ENCODE measurements around the gene KCNJ3.

Gene KCNJ3

DNA sequence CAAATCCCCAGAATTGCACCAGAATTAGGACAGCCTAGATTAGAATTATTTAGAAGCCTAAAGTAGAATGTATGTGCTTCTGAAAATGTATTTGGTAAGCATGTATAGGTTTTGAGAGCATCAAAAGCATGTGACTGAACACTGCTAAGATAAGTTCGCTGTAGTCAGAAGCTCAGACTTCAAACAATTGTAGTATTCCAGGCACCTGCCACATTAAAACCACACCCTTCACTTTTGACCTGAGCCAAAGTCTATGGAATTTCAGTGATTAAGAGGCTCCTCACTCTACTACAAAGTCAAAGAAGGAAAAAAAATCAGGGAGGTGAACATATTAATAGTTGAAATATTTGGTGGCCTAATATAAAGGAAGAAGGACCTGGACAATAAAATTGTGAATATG is 8.2 kb downstream of the KCNJ3 start:
- no peak for DNase-seq (ENCODE audit: low spot score)

DNA sequence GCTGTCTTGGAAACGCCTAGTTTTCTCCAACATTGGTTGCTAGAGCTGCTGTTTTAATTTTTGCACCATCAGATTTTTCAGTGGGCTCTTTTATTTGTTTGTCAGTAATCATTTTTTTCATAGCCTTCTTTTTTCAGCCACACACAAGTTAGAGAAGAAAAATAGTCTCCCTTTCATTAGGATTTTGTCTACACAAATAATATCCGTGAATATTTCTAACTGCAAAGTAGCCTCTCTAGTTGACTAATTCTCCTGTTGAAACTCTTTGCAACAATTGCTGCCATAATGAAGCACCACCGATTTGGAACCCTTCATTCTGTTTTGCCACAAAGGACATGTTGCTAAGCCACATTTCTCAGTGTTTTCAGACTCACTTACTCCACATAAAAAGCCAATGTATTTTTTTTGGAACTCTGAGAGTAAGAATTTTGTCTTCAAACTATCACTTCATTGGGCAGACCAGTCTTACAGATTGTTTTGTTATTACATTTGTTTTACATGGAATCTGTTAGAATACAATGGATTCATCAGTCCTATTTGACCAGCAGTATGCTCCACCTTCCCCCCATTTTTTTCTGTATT is 9.6 kb downstream of the KCNJ3 start:
- no peak for DNase-seq (ENCODE audit: low spot score)

DNA sequence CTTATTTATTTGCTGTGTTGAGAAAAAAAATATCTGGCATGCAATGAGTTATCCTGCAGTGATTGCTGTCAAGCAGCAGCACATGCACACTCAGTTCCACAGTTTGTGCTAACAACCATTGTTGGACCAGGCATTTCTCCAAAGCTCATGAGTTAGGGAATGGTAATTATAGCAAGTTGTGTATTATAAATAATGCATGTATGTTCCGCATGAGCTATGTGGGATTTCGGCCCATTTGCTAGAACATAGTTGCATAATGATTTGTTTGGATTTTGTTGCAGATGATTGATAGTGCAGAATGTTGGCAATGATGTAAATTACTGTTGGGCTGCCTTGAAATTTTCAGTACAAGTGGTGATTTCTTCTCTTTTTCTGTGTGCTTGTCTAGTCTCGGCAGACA is 10.7 kb downstream of the KCNJ3 start:
- no peak for DNase-seq (ENCODE audit: low spot score)

DNA sequence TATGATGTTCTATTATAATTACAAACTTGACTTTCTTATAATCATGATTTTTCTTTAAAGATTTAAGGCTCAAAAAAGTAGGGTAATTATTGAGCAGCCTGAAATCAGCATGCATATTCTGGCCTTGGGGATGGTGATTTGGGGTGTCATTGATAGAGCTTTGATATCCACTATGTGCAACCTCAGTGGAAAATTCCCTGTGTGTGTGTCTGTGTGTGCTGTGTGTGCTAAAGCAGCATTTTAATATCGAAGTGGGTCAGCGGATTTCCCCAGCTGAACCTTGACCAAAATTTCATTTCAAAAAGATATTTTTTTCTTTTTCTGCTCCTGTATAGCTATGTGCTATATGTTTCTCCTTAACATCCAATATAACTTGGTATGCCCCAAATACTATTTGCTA is 11.6 kb downstream of the KCNJ3 start:
- no peak for DNase-seq (ENCODE audit: low spot score)

DNA sequence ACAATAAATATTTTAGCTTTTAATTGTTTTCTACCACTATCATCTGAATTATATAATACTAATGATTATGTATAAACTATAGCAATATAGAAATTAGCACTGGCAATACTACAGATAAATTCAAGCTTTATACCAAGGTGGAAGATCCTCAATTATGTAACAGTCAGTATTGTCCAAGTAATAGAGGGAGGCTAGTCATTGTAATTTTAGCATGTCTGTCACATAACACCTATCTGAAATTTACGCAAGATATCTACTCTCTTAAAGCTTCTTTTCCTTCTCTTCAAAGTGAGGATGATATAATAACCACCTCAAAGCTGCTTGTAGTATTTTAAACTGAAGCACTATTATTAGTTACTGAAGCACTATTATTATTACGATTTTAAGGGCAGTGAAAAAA is 12.2 kb downstream of the KCNJ3 start:
- no peak for DNase-seq (ENCODE audit: low spot score)

DNA sequence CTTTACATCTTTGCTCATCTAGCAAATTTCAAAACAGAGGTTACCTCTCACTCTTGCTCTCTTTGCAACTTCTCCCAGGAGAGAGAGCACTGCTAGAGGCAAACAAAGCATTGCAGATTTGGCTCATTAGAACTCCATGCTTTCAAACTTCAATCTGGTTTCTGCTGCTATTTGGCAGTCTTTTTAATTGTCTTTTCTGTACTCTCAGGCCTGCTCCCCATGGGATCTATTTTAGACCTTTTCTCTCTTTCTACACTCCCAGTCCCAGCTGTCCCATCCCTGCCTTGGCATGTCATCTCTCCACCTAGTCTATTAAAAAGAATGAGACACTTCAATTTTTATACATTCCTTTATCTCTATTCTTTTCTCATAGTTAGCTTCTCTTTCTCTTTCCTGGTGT is 15.2 kb downstream of the KCNJ3 start:
- DNase-seq (ENCODE audit: low spot score): no peak

DNA sequence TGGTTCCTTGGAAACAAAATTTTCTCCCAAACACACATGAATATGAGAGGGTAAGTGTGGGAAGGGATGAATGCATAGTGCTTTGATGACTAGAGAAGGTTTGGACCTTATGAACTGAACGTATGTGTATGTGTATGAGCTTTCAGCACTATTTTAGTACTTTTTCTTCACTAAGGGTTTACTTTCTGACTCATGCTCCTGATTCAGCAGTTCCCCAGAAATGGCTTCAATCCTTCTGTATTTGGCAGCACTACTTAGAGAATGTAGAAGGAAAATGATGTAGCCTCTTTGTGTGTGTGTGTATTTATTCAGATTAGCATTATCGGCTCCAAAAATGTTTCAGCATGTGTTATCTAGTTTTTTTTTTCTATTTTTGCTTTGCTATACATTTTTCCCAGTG is 22.2 kb downstream of the KCNJ3 start:
- DNase-seq (ENCODE audit: low spot score): no peak

DNA sequence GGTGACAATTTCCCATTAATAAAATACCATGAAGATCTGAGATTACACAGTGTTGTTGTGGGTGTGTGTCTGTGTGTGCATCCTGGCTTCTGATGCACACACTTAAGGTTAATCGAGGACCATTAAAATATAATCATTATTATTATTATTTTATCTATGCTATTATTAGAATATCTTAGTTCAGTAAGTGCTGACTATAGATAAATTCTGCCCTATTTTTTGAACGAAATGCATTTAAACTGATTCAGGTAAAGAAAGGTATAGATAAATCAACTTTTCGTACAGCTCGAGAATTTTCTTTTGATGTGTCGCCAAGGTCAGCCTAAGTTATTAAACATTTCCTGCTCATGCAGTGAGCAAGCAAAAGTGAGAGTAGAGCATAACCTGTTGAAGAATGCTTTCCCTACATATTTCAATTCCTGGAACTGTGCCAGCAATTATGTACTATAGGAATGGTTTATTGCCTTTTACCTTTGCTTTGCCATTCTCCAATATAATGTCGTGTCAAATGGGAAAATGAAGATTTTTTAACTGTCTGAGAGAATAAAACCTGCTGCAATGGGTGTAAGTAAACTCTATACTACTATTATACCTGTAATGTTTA is 25.8 kb downstream of the KCNJ3 start:
- no peak for DNase-seq (ENCODE audit: low spot score)

DNA sequence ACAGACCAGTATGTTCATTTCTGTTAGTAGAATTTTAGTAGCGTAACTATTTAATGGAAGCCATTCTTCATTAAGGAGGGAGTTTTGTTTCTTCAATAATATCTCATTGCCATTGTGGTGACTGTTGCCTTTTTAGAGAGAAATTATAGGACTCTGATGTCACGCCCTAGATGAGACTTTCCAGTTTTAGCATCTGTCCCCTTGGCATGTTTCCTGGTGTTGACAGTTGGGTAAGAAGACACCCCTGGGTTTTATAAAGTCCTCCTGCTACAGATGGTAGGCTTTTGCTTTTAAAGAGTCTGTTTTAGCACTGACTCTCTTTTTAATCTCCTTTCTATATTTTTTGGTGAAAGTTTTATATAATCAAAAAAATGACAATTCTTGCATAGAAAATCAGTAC is 41.9 kb downstream of the KCNJ3 start:
- no peak for DNase-seq (ENCODE audit: low spot score)

DNA sequence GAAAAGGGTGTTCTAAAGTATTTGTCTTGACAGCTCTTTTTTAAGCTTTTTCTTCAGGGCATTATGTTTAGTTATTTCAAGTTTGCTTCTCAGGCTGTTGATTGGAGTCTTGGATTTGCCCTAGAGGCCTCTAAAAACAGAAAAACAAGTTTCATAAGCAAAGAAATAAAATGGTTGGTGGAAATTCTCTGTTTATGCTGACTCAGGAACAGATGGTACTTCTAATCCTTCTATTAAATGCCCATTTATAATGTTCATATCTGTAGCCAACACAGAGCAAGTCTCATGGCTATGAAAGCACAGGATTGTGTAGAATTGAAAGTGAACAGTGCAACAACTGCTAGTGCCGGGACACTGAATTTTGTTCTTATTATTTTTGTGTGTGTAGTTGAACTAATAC is 60.4 kb downstream of the KCNJ3 start:
- no peak for DNase-seq (ENCODE audit: low spot score)

DNA sequence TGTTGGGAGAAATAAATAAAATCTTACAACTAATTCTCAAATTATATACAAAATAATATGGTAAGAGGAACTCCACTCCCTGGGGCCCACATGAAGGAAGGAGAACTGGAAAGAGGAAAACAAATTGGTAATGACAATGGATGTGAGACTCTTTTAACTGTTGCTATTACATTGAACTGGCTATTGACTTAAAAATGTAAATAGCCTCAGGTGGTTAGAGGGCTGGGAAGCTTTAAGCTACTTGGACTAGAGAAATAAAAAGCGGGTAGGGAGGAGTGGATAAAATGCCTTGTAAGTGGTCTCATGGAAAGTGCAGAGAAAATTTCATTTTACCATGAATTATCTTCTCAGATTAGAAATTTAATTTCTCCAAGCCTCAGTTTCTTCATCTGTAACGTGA is 64.1 kb downstream of the KCNJ3 start:
- DNase-seq (ENCODE audit: low spot score): no peak

DNA sequence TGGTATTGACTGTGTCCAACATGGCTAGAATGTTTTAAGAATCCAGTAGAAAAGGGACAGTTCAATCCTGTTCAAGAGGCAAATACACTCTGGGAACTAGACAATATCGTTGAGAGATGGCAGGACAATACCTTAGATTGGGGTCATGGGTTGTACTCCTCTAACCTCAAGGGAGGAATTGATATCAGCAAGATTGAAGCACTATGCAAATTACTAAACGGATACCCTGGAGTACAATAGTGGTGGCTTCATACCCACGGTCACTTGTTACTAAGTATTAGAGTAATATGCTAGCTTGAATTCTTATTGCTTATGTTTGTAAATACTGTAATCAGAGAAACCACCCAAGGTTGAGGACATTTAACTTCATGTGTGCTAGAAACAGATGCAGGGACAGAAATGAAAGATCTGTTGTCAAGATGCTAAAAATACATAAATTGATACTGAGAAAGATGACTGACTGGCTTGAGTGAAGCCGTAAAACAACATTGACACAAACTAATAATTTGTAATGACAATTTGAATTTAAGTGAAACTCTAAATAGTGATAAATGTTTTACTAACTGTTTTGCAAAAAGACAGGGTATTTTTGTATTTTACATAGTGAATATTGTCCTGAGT is 73.3 kb downstream of the KCNJ3 start:
- DNase-seq (ENCODE audit: low spot score): no peak

DNA sequence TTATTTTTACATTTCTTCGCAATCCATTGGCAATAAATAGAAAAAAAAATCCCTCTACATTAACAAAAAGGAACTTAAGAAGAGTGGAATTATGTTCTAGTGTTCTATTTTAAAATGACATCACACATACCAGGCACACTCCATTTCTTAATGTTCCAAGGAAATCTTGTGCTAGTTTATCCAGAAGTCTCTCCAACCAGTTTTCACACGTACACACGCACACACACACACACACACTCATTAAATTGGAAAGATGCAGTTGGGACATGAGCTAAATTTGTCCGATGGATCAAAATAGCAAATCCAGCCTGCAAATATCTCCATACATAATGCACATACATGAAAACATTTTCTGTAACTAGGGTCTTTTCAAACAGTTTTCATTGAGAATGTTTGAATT is 78.3 kb downstream of the KCNJ3 start:
- DNase-seq (ENCODE audit: low spot score): no peak

DNA sequence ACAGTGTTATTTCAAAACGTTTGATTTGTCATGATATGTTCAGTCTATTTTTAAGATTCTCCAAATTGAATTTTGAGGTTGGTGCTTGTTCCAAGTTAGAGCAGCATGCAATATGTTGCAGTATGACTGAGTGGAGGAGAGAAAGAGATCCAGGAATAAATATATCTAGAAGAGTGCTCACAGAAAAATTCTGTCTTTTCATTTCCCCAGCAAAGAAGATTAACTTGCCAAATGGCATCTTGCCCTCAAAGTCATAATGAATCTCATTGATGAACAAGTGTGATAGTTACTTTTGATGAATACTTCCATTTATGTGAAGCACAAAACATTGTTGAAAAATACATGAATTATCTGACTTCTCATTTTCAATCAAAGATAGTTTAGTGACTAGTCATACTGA is 95.9 kb downstream of the KCNJ3 start:
- no peak for DNase-seq (ENCODE audit: low spot score)

DNA sequence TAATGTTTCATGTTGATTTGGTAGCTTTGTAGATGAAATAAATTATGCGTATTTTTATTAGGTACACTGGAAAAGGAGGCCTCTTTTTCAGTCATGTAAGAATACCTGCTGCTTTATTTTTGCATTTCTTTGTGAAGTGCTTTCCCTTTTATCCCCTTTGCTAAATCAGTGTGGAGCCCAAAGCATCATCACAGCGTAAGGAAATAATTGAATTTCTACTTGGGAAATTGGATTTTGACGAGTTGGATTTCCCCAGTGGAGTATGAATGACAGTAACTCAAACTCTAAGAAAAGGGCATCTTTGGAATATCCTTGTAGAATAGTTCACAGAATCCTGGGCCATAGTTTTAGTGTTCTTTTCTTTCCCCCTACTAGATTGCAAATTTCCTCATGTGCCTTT is 97.2 kb downstream of the KCNJ3 start:
- DNase-seq (ENCODE audit: low spot score): no peak

DNA sequence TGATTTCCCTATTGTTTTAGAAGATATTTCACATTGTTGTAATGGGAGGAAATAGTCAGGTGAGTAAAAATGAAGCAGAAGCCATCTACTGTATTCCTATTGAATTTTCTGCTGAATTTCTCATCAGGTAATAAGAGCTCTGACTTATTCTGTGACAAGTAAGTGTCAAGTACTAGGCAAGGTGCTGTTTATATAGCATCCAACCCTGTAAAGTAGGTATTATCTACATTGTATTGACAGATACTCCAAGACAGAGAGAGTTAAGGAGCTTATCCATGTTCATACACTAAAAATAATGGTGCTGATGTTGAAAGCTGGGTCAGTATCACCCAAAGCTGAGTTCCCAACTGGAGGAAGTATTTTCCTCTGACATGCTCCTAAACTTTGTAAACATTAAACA is 106.0 kb downstream of the KCNJ3 start:
- no peak for DNase-seq (ENCODE audit: low spot score)

DNA sequence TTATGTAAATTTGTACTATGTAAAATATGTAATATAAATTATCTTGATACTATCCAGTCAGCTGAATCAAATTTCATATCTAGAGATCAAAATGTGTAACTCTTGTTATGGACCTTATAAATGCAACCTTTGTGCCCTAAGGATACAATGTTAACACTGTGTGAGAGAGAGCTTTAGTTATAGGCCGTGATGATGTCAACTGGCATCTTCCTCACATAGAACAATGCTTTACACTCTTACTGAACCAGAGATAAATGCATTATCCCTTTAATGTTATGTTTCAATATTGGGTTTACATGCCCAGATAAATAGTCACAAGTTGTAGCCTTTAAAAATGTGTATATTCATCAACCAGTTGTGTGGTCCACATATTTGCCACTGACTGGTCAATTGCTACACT is 115.1 kb downstream of the KCNJ3 start:
- no peak for DNase-seq (ENCODE audit: low spot score)

DNA sequence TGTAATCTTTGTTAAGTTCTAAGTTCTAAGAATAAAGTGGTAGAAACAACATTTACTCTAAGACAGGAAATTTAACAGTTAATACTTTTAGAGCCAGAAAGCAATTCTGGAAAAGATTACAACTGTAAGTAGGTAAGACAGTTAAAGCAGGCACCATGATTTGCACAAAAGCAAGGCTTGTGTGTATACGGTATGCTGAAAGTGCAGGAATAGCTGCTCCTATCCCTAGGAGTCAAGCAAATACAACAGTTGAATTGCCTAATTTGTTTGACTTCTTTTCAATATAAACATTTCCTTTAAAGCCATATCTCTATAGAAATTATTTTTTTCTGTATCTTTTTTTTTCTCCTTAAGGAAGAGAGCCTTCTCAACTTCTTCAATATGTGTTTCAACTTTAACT is 116.4 kb downstream of the KCNJ3 start:
- DNase-seq (ENCODE audit: low spot score): no peak

DNA sequence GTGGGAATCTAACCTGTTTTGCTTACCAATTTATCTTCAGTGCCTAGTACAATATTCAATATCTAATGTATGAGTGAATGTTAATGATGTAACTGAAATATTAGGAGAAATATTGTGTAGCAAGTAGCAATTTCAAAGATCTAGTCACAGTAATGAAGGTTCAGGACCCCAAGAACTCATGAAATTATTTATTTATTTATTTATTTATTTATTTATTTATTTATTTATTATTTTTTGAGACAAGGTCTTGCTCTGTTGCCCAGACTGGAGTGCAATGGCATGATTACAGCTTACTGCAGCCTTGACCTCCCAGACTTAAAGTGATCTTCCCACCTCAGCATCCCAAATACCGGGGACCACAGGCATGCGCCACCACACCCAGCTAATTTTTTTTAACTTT is 126.9 kb downstream of the KCNJ3 start:
- DNase-seq (ENCODE audit: low spot score): no peak

DNA sequence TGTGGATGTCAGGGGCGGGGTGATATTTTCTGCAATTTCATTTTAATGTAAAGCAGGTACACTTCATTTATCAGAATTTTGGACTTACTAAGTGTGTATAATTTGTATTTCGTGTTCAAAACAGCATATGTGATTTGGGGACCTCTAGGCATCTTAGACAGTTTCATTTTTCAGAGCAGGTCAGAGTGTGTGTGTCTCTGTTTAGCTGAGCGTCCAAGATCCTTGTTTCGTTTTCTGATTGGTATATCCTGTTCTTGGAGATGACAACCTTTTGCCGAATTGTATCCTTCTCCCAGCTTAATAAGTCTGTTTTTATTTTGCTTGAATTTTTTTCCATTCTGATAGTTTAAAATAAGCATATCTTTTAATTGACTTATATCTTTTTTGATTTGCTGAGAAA is 128.3 kb downstream of the KCNJ3 start:
- DNase-seq (ENCODE audit: low spot score): no peak

DNA sequence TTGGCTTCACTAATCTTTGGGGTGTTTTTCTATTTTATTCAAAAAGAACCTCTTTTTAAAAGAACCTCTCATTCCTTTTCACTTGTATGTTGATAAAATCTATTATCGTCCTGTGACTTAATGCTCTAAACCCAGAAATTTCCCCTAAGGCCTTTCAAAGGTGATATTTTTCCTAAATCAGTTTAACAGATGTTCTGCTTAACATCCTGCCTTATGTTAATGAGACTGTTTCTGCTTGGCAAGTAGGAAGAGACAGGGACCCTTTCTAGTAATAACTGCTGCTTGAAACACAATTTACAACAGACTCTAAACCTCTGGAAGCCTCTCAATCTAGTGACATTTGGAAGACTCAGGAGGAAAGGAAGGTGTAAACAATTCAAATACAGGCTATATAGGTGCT is 128.8 kb downstream of the KCNJ3 start:
- no peak for DNase-seq (ENCODE audit: low spot score)

DNA sequence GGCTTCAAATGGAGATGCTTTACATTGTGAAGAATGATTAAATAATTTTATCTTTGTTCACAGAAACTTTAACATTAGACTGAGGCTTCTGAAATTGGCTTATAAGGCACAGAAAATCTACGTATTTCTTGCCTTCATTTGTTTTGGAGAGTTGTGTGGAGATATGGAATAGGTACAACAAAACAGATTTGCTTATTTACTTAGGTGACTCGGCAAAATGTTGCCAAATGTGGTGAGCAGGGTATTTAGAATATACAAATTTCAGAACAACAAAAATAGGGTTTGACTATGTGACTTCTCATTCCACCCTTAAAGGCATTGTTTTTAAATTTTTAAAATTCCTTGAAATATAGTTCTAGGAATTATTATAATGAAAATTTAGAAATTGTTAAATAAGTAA is 134.2 kb downstream of the KCNJ3 start:
- DNase-seq (ENCODE audit: low spot score): no peak

DNA sequence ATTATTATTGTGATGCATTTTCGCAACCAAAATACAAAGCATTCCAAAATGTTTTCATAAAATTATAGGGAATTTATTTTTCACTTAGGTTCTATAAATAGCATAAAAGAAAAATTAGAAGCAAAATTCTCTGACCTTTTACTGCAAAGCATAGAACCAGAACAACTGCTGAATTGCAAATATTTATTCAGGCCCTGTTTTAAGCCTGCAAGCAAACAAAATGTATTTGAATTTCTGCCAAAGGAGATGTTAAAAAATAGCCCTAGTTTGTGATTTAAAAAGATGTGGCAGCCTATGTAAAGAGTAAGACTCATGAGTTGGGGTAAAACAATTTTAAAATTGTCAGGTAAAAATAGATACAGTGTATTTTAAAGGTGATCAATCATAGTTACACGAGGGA is 138.1 kb downstream of the KCNJ3 start:
- DNase-seq (ENCODE audit: low spot score): no peak

DNA sequence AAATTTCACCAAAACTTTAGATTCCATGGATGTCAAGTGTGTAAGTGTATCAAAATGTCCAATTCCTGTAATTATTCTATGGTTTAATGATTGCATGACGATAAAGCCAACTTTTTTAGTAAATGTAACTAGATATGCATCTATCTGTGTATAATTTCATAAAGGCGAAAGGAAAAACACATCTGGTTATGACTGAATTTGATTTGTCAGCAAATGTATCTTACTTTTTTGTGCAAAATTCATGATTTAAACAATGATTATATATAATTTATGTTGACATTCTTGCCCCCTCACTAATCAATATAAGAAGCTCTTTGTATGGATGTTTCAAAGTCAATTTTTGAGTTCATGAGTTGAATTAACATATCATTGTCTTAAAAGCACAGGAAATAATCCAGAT is 138.5 kb downstream of the KCNJ3 start:
- DNase-seq (ENCODE audit: low spot score): no peak

Data from ecto neural progenitor cell (in vitro differentiated cells).